22Rv1 (cell line): ENCODE data around the gene STOML1.

ENCODE experiments used
- H3K27ac ChIP-seq: fragments of 450-650 bp; 2 replicates; pipeline ENCODE4 v1.5.1; 2017
- CTCF ChIP-seq: fragments of 450-650 bp; IDR thresholded peaks from 2 replicates; pipeline ENCODE4 v1.5.1; 2017; ENCODE audit warnings: mild to moderate bottlenecking
- ZFX ChIP-seq: fragments of 450-650 bp; IDR thresholded peaks from 2 replicates; pipeline ENCODE4 v1.6.1; 2017; ENCODE audit warnings: antibody characterized with exemption, borderline replicate concordance

STOML1 gene

GRCh38 chr15:73936588-73937290, 55.4 kb downstream of the STOML1 start:
- TF ChIP-seq CTCF (no peak), ZFX (no peak)
- H3K27ac ChIP-seq = no peak overlapping the region

GRCh38 chr15:73936181-73936580, 55.9 kb downstream of the STOML1 start:
- TF ChIP-seq CTCF (no peak), ZFX (no peak)
- H3K27ac ChIP-seq = no peak overlapping the region

- no peak overlapping the region for H3K27ac ChIP-seq
- TF ChIP-seq CTCF (no peak), ZFX (no peak)
These were observed 56.5 kb downstream of the STOML1 start for GRCh38 chr15:73935547-73935946.

- no peak overlapping the region for H3K27ac ChIP-seq
- TF ChIP-seq ZFX = no peak
- no peak for TF ChIP-seq CTCF
These were observed 57.8 kb downstream of the STOML1 start for GRCh38 chr15:73934281-73934680.

GRCh38 chr15:73932381-73933191, 59.5 kb downstream of the STOML1 start:
- no peak overlapping the region for H3K27ac ChIP-seq
- TF ChIP-seq CTCF (no peak), ZFX (no peak)

- no peak for TF ChIP-seq ZFX
- no peak for TF ChIP-seq CTCF
- H3K27ac ChIP-seq = no peak overlapping the region
These were observed 60.7 kb downstream of the STOML1 start for GRCh38 chr15:73931441-73931840.

- TF ChIP-seq CTCF (no peak), ZFX (no peak)
- H3K27ac ChIP-seq = no peak overlapping the region
These were observed 61.3 kb downstream of the STOML1 start for GRCh38 chr15:73930790-73931281.
